ENCODE results near the gene ANXA6.

The ANXA6 gene

GRCh38 chr5:151130235-151130921, 27.2 kb downstream of the ANXA6 start:
- H3K4me3 ChIP-seq (replicated peaks; ENCODE audit: low read depth, low read length) = no peak overlapping the region
- H3K36me3 ChIP-seq (ENCODE audit: control insufficient read depth, insufficient read depth, low read length) = peaks cover 68% of the 10 kb centered on the region
- no peaks in the 10 kb centered on the region for H3K27me3 ChIP-seq (replicated peaks; ENCODE audit: control insufficient read depth, insufficient read depth, low read length)
- no peak for DNase-seq (ENCODE audit: extremely low read depth, insufficient read length)
- no peak for TF ChIP-seq CTCF (IDR thresholded peaks at IDR 0.05; ENCODE audit: insufficient read depth, low read length, poor library complexity, severe bottlenecking)

DNA sequence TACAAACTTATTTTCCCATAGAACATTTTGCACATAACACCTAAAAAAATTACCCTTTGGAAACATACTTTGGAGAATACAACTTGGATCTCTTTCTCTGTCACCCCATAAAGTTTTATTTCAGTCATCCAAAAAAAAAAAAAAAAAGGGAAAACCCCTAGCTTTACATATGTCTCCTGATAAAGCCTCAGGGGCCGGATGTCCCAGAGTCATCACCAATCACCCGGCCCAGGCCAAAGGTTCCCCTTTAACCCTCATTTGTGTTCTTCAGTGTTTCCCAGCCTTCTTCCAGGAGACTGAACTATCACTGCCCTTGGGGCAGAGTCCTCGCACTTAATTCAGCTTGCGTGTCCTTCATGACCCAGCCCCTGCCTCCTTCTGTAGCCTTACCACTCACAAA, 28.8 kb downstream of the ANXA6 start:
- no peaks in the 10 kb centered on the region for H3K27me3 ChIP-seq (replicated peaks; ENCODE audit: control insufficient read depth, insufficient read depth, low read length)
- DNase-seq (ENCODE audit: extremely low read depth, insufficient read length) = no peak
- no peak overlapping the region for H3K4me3 ChIP-seq (replicated peaks; ENCODE audit: low read depth, low read length)
- peaks cover 62% of the 10 kb centered on the region for H3K36me3 ChIP-seq (ENCODE audit: control insufficient read depth, insufficient read depth, low read length)
- no peak for TF ChIP-seq CTCF (IDR thresholded peaks at IDR 0.05; ENCODE audit: insufficient read depth, low read length, poor library complexity, severe bottlenecking)

GRCh38 chr5:151127926-151128325, 29.7 kb downstream of the ANXA6 start:
- peaks cover 66% of the 10 kb centered on the region for H3K36me3 ChIP-seq (ENCODE audit: control insufficient read depth, insufficient read depth, low read length)

DNA sequence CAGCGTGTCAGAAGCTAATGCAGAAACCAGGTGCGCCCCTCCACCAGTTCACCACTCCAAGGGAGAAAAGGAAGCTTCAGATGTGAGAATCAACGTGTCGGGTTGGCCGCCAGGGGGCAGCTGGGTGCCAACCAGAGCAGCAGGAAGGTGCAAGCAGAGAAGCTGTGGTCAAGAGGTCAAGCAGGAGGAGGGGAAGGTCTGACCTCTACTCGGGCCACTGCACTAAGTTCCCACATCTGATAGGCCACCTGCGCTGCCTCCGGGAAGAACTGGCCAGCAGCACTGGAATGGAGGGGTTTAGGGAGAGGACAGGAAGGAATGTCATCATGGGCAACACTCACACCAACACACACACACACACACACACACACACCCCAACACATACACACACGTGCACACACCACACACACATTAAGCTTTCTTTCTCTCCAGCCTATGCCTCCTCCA, 31.4 kb downstream of the ANXA6 start:
- peak; percentile 79 for DNase-seq (ENCODE audit: extremely low read depth, insufficient read length)
- peak; percentile 87 for TF ChIP-seq CTCF (IDR thresholded peaks at IDR 0.05; ENCODE audit: insufficient read depth, low read length, poor library complexity, severe bottlenecking)
- H3K36me3 ChIP-seq (ENCODE audit: control insufficient read depth, insufficient read depth, low read length) = peaks cover 68% of the 10 kb centered on the region
- no peaks in the 10 kb centered on the region for H3K27me3 ChIP-seq (replicated peaks; ENCODE audit: control insufficient read depth, insufficient read depth, low read length)
- no peak overlapping the region for H3K4me3 ChIP-seq (replicated peaks; ENCODE audit: low read depth, low read length)

More at GRCh38 chr5:151127926-151128325, 29.7 kb downstream of the ANXA6 start:
- TF ChIP-seq CTCF (IDR thresholded peaks at IDR 0.05; ENCODE audit: insufficient read depth, low read length, poor library complexity, severe bottlenecking) = no peak
- Histone ChIP-seq H3K4me3 (replicated peaks; ENCODE audit: low read depth, low read length) (no peak overlapping the region), H3K27me3 (replicated peaks; ENCODE audit: control insufficient read depth, insufficient read depth, low read length) (no peaks in the 10 kb centered on the region)
- DNase-seq (ENCODE audit: extremely low read depth, insufficient read length) = no peak

- H3K36me3 ChIP-seq (ENCODE audit: control insufficient read depth, insufficient read depth, low read length) = peaks cover 66% of the 10 kb centered on the region
- H3K27me3 ChIP-seq (replicated peaks; ENCODE audit: control insufficient read depth, insufficient read depth, low read length) = no peaks in the 10 kb centered on the region
- no peak overlapping the region for H3K4me3 ChIP-seq (replicated peaks; ENCODE audit: low read depth, low read length)
- TF ChIP-seq CTCF (IDR thresholded peaks at IDR 0.05; ENCODE audit: insufficient read depth, low read length, poor library complexity, severe bottlenecking) = no peak
- DNase-seq (ENCODE audit: extremely low read depth, insufficient read length) = peak; percentile 38
Measured at GRCh38 chr5:151125421-151125820, 32.2 kb downstream of the ANXA6 start.
